Measurements from ENCODE around the gene SLC39A9.

The SLC39A9 gene, protein sequence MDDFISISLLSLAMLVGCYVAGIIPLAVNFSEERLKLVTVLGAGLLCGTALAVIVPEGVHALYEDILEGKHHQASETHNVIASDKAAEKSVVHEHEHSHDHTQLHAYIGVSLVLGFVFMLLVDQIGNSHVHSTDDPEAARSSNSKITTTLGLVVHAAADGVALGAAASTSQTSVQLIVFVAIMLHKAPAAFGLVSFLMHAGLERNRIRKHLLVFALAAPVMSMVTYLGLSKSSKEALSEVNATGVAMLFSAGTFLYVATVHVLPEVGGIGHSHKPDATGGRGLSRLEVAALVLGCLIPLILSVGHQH

GRCh38 chr14:69398053-69398817 lies at the start of gene SLC39A9, which contains the start of gene ERH:
Gene SLC39A9 (plus strand): TSS chr14:69398692. CDS start chr14:69399370, 678 bp downstream.
Gene ERH (minus strand): TSS chr14:69398299. CDS start chr14:69398233, 66 bp downstream.
- peak; percentile 75 to 86 (median 84) for DNase-seq (ENCODE audit: low read depth in 3 of 3)

DNA sequence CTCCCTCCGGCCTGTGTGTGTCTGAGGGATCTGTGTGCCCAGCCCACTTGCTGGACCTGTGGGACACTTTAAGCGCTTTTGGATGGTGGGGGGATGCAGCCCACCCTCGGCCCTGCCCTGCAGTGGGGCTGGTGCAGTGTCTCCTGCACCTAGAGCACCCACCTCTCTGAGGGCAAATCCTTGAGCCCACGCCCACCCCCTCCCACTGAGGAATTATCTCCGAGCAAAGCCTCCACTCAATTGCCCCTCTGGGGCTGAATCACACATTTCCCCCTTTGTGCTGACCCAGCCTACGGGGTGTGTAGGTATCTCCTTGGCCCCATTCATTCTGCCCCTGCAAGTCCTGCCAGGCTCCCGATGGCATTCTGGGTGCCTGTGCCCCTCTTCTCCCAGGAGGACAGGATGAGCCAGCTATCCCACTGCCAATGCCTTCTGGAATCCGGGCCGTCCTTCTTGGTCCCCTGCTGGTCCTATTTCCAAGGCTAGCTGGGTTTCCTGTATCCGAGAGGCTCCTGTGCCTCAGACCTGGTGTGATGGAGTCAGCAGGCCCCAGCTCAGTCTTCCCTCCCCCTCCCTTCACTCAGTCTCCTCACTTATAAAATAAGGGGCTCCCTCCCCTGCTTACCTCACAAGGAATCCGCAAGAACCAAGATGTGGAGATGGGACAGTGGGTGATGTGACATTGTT lies 49.3 kb upstream of the SLC39A9 start:
- DNase-seq (ENCODE audit: low read depth in 3 of 3) = no peak

DNA sequence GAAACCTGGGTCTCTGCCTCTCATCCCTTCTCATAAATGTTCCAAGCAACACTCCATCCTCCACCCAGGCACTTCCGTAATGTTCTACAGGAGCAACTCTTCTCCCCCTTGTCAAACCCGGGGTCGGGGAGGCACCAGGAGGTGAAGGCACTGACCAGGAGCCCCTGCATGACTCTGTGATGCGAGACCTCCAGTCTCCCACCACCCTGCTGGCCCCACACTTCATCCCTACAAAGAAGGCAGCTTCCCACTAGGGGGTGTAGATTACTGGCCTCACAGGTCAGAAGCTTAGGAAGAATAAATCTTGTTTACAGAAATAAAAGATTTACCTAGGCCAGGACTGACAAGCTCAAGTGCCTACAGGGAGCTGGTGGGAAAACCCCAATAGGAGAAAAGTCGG lies 47.6 kb upstream of the SLC39A9 start:
- no peak for DNase-seq (ENCODE audit: low read depth in 3 of 3)

GRCh38 chr14:69351385-69351784 lies 47.1 kb upstream of the SLC39A9 start:
- DNase-seq (ENCODE audit: low read depth in 3 of 3) = no peak

- DNase-seq (ENCODE audit: low read depth in 3 of 3) = no peak
Observed at GRCh38 chr14:69351911-69352310, 46.6 kb upstream of the SLC39A9 start.

- no peak for DNase-seq (ENCODE audit: low read depth in 3 of 3)
Observed at GRCh38 chr14:69353168-69353567, 45.3 kb upstream of the SLC39A9 start.

GRCh38 chr14:69354383-69355153 lies 43.9 kb upstream of the SLC39A9 start:
- peak; percentile 26 to 52 (median 37) for DNase-seq (ENCODE audit: low read depth in 3 of 3)

DNA sequence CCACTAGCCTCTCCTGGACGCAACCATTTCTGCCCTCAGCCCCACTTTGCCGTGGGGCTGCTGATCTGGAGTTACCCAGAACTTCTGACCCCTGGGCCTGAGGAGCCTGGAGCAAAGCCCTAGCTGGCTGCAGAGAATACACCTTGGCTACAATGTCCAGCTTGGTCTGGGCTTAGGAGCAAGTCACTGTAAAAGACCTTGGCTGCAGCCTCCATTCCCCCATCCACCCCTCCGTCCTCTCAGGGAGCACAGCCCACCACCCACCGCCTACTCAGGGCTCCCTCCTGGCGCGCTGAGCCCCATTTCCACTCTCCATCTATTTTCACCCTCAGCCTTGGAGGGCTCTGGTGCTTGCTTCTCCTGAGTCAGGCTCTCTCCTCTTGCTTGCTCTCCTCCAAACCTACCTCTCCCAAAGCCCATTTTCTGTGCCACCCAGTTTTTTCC lies 43.3 kb upstream of the SLC39A9 start:
- no peak for DNase-seq (ENCODE audit: low read depth in 3 of 3)

DNA sequence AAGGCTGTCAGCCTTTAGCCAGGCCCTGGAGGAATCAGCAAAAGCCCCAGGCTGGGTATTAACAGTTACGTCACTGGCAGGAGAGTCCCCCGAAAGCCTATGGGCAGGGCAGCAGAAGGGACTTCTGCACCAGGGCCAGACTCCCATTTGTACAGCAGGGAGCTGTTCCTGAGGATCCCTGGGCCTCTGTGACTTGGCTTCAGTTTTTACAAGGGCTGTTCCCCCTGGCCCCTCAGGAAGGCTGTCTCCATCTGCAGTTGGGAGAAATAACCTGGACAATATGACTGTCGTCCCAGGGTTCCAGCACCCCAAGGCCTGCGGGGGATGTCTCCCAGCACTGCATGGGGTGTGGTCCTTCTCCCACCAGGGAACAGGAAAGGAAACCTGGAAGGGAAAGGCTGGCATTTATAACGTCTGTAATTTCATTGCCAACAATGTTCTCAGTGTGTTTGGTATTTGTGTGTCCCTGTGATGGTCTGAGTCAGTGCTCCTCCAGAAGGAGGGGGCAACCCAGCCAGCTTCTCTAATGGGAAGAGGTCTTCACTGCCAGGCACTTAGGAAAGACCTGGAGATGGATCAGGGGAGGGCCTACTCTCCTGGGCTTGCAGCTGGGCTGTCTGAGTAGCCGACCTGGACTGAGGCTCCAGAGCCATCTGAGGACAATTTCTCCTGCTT lies 42.7 kb upstream of the SLC39A9 start:
- DNase-seq (ENCODE audit: low read depth in 3 of 3) = no peak

DNA sequence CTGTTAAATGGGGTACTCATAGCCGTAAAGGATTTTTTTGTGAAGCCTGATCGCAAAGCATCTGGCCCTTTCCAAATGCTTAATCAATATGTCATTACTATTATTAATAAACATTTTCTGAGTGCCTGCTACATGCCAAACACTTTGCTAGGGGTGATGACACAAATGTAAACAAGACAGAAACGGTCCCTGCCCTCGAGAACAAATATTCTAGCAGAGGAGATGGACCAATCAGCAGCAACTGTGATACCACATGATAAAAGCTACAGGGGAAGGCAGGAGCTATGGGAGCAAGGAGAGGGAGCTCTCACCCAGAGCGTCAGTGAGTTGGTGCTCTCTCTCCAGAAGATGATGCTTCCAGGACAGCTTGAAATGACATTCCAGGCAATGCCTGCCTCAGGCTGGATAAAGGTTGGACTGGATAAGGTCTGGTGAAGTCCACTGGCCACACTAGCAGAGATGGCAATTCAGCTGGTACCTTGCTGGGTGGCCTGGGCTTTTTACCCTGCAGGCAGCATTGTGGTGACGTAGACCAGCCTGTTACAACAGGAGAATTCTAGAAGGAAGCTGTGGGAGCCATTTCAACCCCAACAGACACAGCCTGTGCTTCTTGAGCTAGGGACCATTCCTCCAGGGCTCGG lies 41.5 kb upstream of the SLC39A9 start:
- no peak for DNase-seq (ENCODE audit: low read depth in 3 of 3)

GRCh38 chr14:69357544-69358200 lies 40.8 kb upstream of the SLC39A9 start:
- DNase-seq (ENCODE audit: low read depth in 3 of 3) = no peak

- no peak for DNase-seq (ENCODE audit: low read depth in 3 of 3)
Observed at GRCh38 chr14:69358233-69358963, 40.1 kb upstream of the SLC39A9 start.

GRCh38 chr14:69358966-69359365 lies 39.5 kb upstream of the SLC39A9 start:
- no peak for DNase-seq (ENCODE audit: low read depth in 3 of 3)

DNA sequence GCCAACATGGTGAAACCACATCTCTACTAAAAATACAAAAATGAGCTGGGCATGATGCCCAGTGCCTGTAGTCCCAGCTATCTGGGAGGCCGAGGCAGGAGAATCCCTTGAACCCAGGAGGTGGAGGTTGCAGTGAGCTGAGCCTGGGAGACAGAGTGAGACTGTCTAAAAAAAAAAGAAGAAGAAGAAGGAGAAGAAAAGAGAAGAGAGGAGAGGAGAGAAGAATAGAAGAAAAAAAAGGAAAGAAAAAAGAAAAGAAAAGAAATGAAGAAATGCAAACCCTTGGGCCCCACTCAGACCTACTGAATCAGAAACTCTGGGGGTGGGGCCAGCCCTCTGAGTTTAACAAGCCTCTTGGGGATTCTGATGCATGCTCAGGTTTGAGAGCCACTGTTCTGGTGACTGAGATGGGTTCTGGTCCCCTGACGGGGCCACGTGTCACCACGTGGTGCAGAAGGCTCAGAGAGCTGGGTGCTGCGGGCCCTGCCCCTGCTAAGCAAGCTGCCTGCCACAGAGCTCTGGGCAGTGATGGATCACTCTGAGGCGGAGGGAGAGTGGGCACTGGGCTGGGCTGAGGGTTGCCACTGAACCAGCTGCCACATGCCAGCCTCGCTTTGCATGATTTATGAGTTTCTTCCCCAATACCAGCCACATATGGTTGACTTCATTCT lies 37.9 kb upstream of the SLC39A9 start:
- no peak for DNase-seq (ENCODE audit: low read depth in 3 of 3)

- no peak for DNase-seq (ENCODE audit: low read depth in 3 of 3)
Observed at GRCh38 chr14:69363055-69363454, 35.4 kb upstream of the SLC39A9 start.

GRCh38 chr14:69363964-69364363 lies 34.5 kb upstream of the SLC39A9 start:
- DNase-seq (ENCODE audit: low read depth in 3 of 3) = no peak

- DNase-seq (ENCODE audit: low read depth in 3 of 3) = no peak
Observed at GRCh38 chr14:69364378-69364777, 34.1 kb upstream of the SLC39A9 start.

DNA sequence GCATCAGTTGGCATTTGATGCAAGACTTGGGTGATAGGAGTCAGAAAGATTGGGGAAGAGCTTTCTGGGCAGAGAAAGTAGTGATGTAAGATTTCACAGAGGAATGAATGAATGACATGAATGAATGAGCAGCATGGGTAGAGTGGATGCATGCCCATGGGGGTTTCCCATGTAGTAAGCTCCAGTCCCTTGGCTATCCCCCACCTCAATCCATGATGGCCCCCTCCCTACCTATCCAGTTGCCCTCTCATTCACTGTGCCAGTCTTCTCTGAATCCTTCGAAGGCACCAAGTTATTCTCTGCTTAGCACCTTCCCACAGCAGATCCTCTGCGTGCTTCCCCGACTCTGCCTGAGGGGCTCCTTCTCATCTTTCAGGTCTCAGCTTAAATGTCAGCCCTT lies 32.4 kb upstream of the SLC39A9 start:
- DNase-seq (ENCODE audit: low read depth in 3 of 3) = no peak

DNA sequence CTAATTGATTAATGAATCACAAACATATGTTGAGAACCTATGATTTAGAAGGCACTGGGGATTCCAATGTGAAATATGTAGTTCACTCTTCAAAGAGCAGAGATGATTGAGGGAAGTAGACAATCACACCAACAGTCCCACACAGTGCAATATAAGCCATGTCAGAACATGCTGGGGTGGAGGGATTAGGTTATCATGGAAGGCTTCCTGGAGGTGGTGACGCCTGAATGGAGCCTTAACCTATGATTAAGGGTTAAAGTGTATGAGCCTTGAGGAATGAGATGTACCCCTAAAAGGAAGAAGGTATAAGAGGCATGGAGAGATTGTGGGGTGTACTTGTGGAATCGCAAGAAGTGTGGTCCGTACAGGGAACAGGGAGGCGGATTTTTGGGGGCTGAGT lies 31.7 kb upstream of the SLC39A9 start:
- DNase-seq (ENCODE audit: low read depth in 3 of 3) = no peak
